Hypothalamus (tissue), 51 donors: ENCODE data around the gene PRM2.
"Not testable (repeated sequence)": the region's sequence is repeated elsewhere in the genome, so short reads cannot be mapped to it uniquely, and the experiment has no call there.

Experiments
- DNase-seq, 51 donors: peaks; one replicate each; lab custom pipeline; 2025; lab: John Stamatoyannopoulos, UW

Gene PRM2

DNA sequence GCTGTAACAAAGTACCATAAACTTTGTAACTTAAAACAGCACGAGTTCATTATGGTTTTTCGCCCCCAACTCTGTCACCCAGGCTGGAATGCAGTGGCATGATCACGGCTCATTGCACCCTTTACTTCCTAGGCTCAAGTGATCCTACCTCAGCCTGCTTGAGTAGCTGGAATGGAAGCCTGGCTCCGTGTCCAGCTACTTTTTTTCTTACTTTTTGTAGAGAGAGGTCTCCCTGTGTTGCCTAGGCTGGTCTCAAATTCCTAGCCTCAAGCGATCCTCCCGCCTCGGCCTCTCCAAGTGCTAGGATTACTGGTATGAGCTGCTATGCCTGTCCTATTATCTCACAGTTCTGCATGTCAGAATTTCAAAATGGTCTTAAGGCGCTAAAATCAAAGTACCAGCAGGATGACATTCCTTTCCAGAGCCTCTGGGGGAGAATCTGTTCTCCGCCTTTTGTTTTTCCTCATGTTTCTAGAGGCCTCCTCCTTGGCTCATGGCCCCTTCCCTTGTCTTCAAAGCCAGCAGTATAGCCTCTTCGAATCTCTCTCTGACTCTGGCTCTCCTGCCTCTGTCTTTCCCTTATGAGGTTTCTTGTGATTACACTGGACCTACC, 14.9 kb upstream of the PRM2 start:
- DNase-seq, result no peak

DNA sequence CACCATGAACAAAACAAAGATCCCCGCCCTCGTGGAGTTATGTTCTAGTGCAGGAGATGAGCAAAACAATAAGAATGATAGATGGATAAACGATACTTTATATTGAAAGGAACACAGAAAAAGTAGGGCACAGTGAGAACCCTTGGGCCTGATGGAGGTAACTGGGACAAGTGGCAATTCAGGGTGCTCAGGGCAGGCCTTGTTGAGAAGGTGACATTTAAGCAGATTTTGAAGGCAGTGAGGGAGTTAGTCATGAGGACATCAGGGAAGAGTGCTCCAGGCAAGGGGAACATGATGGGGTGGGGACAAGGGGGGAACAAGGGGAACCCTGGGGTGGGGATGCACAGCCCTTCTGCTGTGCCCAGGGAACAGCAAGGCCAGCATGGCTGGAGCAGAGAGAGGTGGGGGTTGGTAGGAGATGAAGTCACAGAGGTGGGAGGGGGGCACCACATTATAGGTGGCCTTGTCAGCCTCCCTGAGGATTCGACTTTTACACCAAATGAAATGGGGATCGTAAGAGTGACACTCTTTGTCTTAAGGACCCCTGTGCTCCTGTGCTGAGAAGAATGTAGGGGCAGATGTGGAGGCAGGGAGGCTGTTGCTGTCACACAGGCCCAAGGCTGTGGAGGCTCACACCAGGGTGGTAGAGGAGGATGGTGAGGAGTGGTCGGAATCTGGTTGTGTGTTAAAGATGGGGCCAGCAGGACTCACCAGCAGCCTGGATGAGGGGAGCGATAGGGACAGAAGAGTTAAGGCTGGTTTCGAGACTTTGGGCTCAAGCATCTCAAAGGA, 14.0 kb upstream of the PRM2 start:
- DNase-seq, result no peak

DNA sequence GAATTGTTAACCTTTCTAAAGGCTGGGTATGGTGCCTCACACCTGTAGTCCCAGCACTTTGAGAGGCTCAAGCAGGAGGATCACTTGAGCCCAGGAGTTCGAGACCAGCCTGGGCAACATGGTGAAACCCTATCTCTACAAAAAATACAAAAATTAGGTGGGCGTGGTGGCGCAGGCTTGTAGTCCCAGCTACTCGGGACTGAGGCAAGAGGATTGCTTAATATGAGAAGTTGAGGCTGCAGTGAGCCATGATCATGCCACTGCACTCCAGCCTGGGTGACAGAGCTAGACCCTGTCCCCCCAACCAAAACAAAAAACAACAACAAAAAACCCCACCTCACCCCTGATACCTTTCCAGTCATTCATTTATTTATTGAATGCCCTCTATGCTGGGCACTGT, 13.4 kb upstream of the PRM2 start:
- not testable (repeated sequence) for DNase-seq

DNA sequence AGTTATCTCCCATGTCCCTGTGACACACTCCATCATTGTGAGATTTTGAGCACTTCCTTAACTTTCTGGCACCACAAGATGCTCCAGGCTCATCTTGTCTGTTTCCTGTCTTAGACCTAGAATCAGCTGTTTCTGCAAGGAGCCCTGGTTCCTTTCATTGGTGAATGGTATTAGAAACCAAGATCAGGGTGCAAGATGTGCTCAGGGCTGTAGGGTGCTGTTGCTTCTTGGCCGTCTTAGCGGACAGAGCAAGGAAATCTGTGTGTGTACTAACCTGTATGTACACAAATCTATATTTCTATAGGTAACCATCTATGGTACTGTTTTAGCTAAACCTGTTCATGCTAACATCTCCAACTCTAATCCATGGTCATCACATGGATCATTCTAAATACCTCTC, 12.9 kb upstream of the PRM2 start:
- no peak for DNase-seq

DNA sequence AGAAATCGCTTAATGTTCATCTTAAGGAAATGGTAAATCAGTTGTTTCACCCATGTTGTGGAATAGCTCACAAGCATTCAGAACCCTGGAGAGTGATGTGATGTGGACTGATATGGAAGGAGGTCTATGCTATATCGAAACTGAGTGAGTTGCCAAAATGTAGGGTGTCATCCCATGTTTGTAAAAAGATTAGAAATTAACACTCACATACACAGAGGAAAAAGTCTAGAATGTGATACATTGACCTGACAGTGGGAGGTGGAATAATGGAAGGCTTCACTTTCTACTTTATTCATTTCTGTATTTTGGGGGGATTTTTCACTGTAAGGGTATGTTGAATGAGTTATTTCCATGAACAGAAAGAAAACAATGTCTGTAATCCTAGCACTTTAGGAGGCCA, 9.6 kb upstream of the PRM2 start:
- no peak for DNase-seq

DNA sequence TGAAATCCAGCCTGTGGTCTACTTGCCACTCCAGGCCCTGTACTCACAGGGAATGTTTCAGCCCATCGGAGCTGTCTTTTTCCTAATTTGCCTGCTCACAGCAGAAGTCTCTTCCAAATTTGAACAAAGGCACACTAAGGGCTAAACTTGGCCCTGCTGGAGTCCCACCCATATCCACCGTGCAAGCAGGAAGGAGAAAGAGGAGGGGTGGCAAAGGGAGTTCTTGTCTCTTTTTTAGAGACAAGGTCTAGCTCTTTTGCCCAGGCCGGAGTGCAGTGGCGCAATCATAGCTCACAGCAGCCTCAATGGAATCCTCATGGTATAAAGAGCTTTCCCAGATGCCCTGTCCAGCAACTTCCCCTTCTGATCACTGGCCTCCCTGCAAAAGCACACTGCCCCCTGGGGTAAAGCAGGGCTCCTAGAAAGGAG, 7.6 kb upstream of the PRM2 start:
- DNase-seq, result no peak

DNA sequence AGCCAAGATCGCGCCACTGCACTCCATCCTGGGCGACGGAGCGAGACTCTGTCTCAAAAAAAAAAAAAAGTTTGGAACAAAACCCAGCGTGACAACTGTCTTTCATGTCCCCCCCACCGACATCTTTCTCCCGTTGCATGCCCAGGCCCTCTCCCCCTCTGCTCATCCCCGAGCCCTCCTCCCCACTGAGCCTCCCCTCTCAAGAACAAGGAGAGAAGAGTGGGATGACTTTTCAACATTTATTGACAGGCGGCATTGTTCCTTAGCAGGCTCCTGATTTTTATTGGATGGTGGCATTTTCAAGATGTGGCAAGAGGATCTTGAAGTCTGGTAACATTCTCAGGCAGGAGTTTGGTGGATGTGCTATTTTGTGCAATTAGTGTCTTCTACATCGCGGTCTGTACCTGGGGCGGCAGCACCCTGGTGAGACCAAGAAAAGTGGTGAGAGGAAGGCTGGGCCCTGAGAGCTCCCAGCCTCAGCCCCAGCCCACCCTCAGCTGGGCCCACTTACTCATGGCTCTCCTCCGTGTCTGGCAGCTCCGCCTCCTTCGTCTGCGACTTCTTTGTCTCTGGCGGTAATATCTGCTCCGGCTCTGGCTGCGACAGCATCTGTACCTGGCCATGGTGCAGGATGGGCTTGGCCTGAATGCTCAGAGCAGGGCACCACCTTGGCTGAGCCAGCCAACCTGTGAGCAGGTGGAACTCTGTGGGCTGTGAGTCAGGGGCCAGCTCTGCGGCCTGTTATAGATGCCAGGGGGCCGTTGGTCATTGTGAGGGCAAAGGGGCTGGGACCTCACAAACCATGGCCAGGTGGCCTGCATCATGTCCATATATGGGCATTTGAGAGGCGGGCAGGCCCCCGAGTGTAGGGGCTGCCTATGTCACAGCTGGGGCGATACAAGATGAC, 4.6 kb upstream of the PRM2 start, which contains the start of gene PRM1:
Gene PRM1 (minus strand): TSS at position 715 of the 907 bp plus-strand sequence. CDS start 92 bp downstream, at position 623.
- DNase-seq, result no peak

DNA sequence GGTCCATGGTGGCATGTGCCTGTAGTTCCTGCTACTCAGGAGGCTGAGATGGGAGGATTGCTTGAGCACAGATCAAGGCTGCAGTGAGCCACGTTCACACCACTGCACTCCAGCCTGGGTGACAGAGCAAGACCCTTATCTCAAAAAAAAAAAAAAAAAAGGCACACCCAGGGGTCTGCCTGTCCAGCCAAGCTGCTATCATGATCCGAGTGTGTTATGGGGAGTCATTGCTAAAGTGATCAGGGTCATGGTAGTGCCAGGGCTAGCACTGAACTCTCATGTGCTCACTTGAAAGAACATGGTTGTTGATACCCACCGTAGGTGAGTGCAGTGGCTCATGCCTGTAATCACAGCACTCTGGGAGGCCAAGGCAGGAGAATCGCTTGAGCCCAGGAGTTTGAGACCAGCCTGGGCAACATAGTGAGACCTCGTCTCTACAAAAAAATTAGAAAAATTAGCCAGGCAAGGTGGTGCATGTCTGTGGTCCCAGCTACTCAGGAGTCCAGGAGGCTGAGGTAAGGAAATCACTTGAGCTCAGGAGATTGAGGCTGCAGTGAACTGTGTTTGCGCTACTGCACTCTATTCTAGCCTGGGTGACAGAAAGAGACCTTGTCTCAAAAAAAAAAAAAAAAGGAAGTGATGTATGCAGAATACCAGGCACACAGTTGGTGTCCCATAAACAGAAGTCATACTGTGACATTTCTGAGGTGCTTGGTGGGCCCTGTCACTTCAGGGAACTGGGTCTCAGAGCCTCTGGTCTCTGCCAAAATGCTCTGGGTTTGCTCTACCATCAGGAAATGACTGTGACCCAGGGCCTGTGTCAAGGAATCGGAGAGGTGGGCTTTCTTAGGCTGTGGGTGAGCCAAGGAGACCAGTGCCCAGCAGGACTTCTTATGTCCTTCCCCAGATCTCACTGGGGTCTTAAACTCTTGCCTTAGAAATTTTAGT, 2.7 kb upstream of the PRM2 start:
- DNase-seq, result no peak

DNA sequence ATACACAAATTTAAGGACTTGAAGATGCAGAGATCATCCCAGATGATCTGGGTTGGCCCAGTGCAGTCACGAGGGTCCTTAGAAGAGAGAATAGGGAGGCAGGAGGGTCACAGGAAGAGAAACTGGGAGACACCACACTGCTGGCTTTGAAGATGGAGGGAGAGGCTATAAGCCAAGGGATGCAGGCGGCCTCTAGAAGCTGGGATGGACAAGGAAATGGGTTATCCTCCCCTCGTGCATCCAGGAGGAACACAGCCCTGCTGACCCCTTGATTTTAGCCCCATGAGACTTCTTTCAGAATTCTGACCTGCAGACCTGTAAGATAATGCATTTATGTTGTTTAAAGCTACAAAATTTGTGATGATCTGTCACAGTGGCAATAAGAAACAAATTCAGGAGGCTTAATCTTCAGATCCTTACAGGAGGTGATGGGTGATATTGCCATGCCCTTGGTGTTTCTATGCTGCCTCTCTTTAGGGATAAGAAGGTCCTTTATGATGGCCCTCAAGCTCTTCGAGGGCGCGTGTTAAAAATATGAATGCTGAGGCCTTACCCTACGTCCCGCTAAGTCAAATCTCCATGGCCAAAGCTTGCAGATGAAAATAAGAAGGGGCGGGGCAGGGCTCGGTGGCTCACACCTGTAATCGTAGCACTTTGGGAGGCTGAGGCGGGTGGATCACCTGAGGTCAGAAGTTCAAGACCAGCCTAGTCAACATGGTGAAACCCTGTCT, 1.5 kb upstream of the PRM2 start:
- no peak for DNase-seq

DNA sequence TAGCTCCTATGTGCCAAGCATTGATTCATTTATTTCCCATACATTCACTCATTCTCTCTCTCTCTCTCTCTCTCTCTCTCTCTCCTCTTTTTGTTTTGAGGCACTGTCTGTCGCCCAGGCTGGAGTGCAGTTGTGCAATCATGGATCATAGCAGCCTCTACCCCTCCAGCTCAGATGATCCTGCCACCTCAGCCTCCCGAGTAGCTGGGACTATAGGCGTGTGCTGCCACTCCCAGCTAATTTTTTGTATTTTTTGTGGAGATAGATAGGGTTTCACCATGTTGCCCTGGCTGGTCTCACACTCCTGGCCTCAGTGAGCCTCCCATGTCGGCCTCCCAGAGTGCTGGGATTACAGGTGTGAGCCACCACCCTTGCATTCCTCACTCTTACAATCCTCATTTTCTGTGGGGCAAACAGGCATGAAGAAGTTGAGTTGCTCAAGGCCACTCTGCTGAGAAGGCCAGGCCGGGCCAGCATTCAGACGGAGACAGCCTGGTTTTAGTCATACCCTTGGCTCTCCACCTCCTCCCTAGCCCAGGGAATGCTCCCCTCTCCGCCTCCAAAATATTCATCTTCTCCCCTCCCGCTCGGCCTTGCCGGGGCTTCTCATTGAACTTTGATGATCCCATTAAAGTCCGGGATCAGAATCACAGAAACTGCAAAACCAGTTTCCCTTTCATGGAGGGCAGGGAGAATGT, 765 bp upstream of the PRM2 start:
- DNase-seq, result no peak

DNA sequence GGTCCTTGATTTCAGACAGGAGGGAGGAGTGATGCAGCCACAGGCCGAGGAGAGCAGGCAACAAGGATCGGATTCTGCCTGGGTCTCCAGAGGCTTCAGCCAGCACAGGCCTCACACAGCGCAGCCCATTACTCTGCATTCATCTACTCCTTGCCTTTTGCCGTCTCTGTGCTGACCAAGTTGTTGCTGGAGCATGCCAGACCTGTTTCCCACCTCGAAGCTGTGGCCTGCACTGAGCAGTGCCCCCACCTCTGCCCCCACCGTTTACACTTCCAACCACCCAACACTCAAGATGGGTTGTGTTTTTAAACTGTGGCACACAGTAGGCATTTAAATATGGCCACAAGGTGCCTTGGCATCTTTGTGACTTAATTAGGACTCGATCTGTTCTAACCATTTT, 1.3 kb downstream of the PRM2 start:
- no peak for DNase-seq

DNA sequence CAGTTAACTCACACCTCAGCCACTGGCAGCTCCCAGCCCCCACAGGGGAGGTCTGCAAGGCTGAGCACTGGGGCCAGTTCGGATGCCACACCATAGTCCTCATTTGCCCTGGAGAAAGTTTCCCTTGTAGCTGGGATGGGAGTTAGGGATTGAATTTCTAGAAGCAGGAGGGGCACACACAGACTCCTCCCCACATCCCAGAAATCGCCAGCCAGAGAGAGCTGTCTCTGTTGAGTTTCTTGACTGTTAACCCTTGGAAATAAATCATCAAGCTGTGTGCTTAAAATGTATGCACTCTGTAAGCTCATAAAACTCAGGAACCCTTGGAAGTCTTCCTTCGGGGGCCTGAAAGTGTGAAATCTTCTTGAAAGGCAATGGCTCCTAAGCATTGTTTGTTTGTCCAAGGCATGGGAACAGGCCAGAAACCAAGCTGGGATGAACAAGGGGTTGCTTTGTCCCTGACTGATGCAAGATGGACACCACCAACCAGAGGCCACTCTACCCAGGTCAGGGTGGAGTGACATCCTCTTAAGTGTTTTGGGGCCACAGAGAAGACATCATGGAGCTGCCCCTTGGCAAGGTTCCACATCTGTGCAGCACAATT, 2.5 kb downstream of the PRM2 start:
- DNase-seq, result no peak

DNA sequence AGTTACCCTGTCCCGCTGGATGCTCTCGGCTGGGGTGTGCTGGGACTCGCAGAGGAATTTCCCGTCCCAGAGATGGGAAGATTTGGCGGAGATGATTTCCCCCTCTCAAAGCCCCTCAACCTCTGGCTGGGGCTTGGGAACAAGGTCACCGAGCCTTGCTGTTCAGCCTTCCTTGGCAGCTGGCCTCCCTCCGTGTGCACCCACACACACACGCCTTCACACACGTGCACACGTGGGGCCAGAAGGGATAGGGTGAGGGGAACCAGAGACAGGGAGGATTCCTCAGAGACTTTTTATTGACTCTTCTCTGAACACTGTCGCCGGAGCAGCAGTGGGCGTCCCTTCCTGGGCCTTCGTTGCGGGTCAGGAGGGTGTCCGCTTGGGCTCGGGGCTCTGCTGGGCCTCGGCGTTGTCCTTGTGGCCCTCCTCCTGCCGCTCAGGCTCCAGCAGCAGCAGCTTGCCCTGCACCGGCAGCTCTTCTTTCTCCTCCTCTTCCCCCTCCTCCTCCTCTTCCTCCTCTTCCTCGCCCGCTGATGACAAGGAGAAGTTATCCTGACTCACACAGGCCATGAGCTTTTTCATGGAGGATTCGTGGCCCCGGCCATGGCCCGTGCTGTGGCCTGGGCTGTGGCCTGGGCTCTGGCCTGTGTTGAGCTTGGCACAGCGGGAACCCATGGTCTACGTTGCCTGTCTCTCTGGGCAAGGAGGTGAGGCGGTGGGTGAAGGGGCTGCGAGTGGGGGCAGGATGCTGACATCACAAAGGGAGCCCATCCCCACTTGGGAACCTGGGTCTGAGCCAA, 3.2 kb downstream of the PRM2 start, which contains the start of gene PRM3:
Gene PRM3 (minus strand): TSS at position 709 of the 800 bp plus-strand sequence. CDS start 34 bp downstream, at position 675.
- DNase-seq, result no peak

DNA sequence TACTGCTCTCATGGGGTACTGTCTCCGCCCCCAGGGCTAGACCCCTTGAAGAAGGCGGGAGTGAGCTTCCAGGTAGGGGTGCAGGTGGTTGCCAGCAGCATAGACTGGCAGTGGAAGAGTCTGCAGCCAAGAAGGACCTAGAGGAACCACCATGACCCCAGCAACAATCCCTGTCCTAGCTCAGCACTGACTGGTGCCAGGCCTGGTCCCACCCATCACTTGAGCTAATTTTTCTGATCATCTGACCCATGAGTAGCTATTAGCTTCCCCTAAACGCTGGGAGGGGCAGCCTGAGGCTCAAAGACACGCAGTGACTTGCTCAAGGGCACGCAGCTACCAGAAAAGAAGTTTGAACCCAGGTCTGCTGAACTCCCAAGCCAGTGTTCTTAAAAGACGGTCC, 3.8 kb downstream of the PRM2 start:
- no peak for DNase-seq

DNA sequence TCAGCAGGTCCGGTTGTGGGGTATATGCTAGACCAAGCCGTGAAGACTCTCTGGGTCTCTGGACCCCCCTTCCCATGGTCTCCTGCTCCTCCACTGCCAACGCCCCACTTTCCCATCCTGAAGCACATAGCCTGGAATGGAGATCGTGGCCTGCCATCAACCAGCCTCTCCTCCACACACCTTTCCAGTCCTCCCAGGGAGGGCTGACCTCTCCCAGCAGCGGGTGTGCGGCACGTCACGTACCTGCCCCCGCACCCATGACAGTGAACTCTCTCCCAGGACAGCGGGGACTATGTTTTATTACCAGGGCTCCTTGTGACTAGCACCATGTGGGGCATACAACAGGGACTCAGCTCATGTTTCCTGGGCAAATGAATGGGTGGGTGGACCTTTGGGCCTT, 4.7 kb downstream of the PRM2 start:
- no peak for DNase-seq

DNA sequence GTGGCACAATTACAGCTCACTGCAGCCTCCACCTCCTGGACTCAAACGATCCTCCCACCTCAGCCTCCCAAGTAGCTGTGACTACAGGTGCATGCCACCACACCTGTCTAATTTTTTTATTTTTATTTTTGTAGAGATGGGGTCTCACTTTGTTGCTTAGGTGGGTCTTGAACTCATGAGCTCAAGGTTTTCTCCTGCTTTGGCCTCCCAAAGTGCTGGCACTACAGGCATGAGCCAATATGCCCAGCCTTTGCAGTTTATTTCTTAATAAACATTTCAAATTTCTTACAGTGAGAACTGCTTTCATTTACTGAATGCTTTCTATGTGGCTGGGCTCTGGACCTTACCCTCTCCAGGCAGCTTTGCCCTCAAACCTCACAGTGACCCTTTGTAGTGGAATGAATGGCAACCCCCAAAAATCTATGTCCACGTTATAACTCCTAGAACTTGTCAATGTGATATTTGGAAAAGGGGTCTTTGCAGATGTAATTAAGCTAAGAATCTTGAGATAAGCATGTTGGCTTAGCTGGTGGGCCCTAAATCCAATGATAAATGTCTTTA, 5.6 kb downstream of the PRM2 start:
- no peak for DNase-seq

DNA sequence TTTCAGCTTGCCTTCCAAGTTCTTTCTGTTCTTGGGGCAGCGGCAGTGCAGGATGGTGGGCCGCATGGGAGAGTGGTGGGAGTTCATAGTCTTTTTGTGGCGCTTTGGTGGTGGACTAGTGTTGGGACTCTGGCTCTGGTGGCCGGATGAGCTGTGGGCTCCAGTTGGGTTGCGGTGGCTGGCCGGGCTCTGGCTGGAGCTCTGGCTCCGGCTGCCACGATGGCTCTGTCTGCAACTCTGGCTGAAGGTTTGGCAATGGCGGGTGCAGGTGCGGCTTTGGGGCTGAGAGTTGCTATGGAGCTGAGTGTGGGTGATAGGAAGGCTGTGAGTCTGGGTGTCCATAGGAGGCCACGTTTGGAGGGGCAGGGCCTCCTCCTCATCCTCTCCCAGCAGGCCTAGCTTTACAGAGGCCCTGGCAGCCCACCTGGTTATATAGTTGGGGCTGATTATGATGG, 7.3 kb downstream of the PRM2 start, which contains the start of gene TNP2:
Gene TNP2 (minus strand): TSS at position 405 of the 455 bp plus-strand sequence. CDS start 63 bp downstream, at position 342.
- no peak for DNase-seq
